22Rv1 (cell line): ENCODE measurements around the gene CFAP61.

Experiments
- CTCF ChIP-seq: fragments of 450-650 bp; IDR thresholded peaks from 2 replicates; pipeline ENCODE4 v1.5.1; 2017; ENCODE audit warnings: mild to moderate bottlenecking
- ZFX ChIP-seq: fragments of 450-650 bp; IDR thresholded peaks from 2 replicates; pipeline ENCODE4 v1.6.1; 2017; ENCODE audit warnings: antibody characterized with exemption, borderline replicate concordance

GRCh38 chr20:20024942-20025341, 27.4 kb upstream of the CFAP61 start:
- TF ChIP-seq CTCF, result no peak
- TF ChIP-seq ZFX, result no peak
